ENCODE measurements around the gene EHD3. TPM values are rescaled to one million over a fixed set of nuclear protein-coding genes. Genes with fewer than 3 reads are reported as not detected.
A peak's percentile ranks its signal among the peaks of the same experiment; 100 is the strongest.

The EHD3 gene
- 1 to 10 TPM; 1.1 TPM for total RNA-seq

- H3K36me3 Mint-ChIP-seq (ENCODE audit: low read depth) = no peaks in the 10 kb centered on the region
- peaks cover 5% of the 10 kb centered on the region for H3K4me1 Mint-ChIP-seq
- H3K27ac Mint-ChIP-seq = peak within 1 kb of the TSS; percentile 61
- no peaks in the 10 kb centered on the region for H3K27me3 Mint-ChIP-seq
- no peaks in the 10 kb centered on the region for H3K9me3 Mint-ChIP-seq
- ATAC-seq (replicated peaks) = peak; percentile 99
- H3K4me3 Mint-ChIP-seq = peak within 1 kb of the TSS; percentile 74
Observed at GRCh38 chr2:31233741-31234682, at the start of gene EHD3. TSS of gene EHD3 (plus strand) at chr2:31234152. CDS start at chr2:31234622, 470 bp downstream.

GRCh38 chr2:31187166-31187565, 46.8 kb upstream of the EHD3 start:
- H3K27me3 Mint-ChIP-seq = peaks cover 2% of the 10 kb centered on the region
- H3K36me3 Mint-ChIP-seq (ENCODE audit: low read depth) = no peaks in the 10 kb centered on the region
- H3K4me1 Mint-ChIP-seq = no peaks in the 10 kb centered on the region
- ATAC-seq (replicated peaks) = no peak
- no peak overlapping the region for H3K27ac Mint-ChIP-seq
- no peak overlapping the region for H3K4me3 Mint-ChIP-seq
- no peaks in the 10 kb centered on the region for H3K9me3 Mint-ChIP-seq

GRCh38 chr2:31188131-31188530, 45.8 kb upstream of the EHD3 start:
- ATAC-seq (replicated peaks) = no peak
- Mint-ChIP-seq H3K9me3 (no peaks in the 10 kb centered on the region), H3K27ac (no peak overlapping the region), H3K4me1 (no peaks in the 10 kb centered on the region), H3K27me3 (peaks cover 2% of the 10 kb centered on the region), H3K4me3 (no peak overlapping the region), H3K36me3 (ENCODE audit: low read depth) (no peaks in the 10 kb centered on the region)

DNA sequence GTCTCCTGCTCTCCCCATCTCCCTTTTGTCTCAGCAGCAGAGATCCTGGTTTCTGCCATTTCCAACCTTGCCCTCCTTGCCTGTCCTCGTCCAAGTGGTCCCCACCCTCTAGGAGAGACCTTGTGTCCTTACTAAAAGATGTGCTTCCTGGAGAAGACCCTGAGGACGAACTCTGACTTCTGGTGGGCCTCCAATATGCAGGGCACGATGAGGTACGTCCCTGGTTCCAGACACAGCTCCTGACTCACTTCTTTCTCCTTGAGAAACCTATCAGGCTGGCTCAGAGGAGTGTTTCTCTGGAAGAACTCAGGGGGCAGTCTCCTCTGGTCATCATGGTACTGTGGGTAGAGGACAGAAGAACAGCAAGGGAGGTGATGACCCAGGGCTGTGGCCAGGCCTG, 44.8 kb upstream of the EHD3 start:
- Mint-ChIP-seq H3K4me3 (no peak overlapping the region), H3K36me3 (ENCODE audit: low read depth) (no peaks in the 10 kb centered on the region), H3K27me3 (peaks cover 2% of the 10 kb centered on the region), H3K4me1 (no peaks in the 10 kb centered on the region), H3K27ac (no peak overlapping the region), H3K9me3 (no peaks in the 10 kb centered on the region)
- no peak for ATAC-seq (replicated peaks)

DNA sequence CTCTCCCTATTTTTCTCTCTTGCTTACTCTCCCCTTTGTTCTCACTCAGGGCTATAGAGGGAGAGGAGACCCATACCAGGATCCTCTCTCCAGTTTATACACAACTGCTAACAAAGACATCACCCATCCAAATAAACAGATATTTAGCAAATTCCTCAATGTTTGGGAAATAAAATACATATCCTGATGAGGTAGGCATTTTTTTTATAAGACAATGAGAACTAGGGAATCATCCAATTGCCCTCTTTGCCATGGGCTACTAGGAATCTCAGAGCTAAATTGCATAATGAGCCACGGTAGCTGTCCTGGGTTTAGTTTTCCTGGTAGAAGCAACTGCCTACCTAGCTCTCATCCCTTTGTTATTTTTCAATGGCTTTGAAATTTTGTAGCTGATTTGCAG, 43.8 kb upstream of the EHD3 start:
- Mint-ChIP-seq H3K9me3 (no peaks in the 10 kb centered on the region), H3K27ac (no peak overlapping the region), H3K27me3 (peaks cover 2% of the 10 kb centered on the region), H3K4me1 (no peaks in the 10 kb centered on the region), H3K4me3 (no peak overlapping the region), H3K36me3 (ENCODE audit: low read depth) (no peaks in the 10 kb centered on the region)
- ATAC-seq (replicated peaks) = no peak

DNA sequence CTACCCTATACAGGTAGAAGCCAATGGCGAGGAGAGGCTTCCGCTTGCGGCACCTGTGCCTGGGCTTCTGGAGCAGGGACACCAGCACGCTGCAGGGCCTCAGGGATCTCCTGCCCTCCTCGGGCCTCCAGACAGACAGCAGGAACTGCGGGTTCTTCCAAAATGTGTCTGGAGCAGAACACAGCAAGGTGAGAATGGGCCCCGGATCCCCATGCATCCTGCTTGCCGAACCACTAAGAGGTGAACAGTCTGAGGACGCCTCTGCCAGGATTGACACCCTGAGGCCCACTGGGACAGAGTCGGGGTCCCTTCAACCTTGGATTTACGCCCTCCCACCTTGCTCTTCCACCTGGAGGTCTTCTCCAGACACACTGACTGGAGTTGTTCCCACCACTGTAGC, 42.0 kb upstream of the EHD3 start:
- no peaks in the 10 kb centered on the region for H3K9me3 Mint-ChIP-seq
- H3K27ac Mint-ChIP-seq = no peak overlapping the region
- no peaks in the 10 kb centered on the region for H3K4me1 Mint-ChIP-seq
- ATAC-seq (replicated peaks) = no peak
- no peak overlapping the region for H3K4me3 Mint-ChIP-seq
- H3K36me3 Mint-ChIP-seq (ENCODE audit: low read depth) = no peaks in the 10 kb centered on the region
- peaks cover 2% of the 10 kb centered on the region for H3K27me3 Mint-ChIP-seq

DNA sequence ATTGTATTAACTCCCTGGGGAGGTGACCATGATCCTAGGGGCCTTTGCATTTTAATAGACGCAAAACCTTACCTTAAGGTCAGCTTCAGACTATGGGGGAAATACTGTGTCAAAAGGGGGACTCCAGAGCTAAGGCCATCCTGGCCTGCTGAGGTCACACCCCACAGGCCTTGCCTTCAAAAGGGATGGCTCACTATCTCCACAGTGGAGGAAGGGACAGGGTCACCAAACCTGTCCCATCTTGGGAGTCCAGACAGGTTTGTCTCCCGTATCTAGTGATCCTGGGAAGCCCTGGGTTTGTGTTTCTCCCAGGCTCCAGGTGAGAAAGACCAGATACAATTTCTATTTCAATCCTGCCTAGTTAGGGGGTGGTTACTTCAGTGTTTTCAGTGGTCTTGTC, 41.6 kb upstream of the EHD3 start:
- peaks cover 2% of the 10 kb centered on the region for H3K27me3 Mint-ChIP-seq
- no peak overlapping the region for H3K27ac Mint-ChIP-seq
- no peak for ATAC-seq (replicated peaks)
- H3K36me3 Mint-ChIP-seq (ENCODE audit: low read depth) = no peaks in the 10 kb centered on the region
- H3K4me1 Mint-ChIP-seq = no peaks in the 10 kb centered on the region
- H3K9me3 Mint-ChIP-seq = no peaks in the 10 kb centered on the region
- no peak overlapping the region for H3K4me3 Mint-ChIP-seq

DNA sequence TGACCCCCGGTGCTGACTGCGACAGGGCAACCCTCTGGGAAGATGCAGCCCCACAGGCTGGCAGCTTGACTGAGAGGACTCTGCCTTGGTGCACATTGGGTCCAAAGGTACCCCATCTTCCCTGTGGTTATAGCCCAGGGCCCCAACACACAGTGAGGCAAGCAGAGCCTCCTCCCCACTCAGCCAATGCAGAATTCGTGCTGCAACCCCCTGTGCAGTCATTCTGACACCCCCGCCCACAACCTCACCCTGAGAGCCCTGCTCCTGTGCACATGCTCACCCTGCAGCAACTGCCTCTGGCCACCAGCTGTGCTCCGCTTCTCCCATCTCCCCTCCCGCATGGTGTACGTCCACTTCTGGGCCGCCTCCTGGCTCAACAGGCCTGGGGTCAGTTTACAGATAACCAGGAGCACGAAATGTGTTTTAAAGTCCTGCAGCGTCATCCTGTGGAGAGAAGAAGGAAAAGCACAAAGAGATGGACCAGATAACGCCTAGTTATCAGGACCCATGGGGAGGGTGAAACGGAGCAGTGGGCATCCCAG, 41.0 kb upstream of the EHD3 start:
- no peak for ATAC-seq (replicated peaks)
- Mint-ChIP-seq H3K4me1 (no peaks in the 10 kb centered on the region), H3K4me3 (no peak overlapping the region), H3K27ac (no peak overlapping the region), H3K9me3 (no peaks in the 10 kb centered on the region), H3K36me3 (ENCODE audit: low read depth) (no peaks in the 10 kb centered on the region), H3K27me3 (no peaks in the 10 kb centered on the region)

DNA sequence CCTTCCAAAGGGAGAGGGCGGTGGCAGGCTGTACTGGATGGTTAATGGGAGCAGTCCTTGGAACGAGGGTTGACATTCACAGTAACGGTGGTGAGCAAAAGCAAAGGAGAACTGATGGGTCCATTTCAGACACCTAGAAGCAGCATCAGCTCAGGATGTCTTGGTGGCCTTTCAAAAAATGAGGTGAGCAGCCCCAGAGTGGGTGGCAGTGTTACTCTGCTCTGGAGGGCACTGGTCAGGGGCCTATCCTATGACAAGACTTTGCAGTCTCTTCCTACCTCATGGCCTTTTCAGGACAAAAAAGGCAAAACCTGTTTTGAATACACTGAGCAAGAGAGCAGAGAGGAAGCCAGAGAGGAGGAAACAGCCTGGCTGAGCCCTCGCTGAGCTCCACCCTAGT, 40.1 kb upstream of the EHD3 start:
- H3K27ac Mint-ChIP-seq = no peak overlapping the region
- H3K4me1 Mint-ChIP-seq = no peaks in the 10 kb centered on the region
- H3K4me3 Mint-ChIP-seq = no peak overlapping the region
- ATAC-seq (replicated peaks) = no peak
- H3K27me3 Mint-ChIP-seq = no peaks in the 10 kb centered on the region
- peaks cover 2% of the 10 kb centered on the region for H3K9me3 Mint-ChIP-seq
- no peaks in the 10 kb centered on the region for H3K36me3 Mint-ChIP-seq (ENCODE audit: low read depth)

- Mint-ChIP-seq H3K36me3 (ENCODE audit: low read depth) (no peaks in the 10 kb centered on the region), H3K27ac (no peak overlapping the region), H3K4me1 (no peaks in the 10 kb centered on the region), H3K27me3 (no peaks in the 10 kb centered on the region), H3K4me3 (no peak overlapping the region), H3K9me3 (peaks cover 5% of the 10 kb centered on the region)
- ATAC-seq (replicated peaks) = no peak
Observed at GRCh38 chr2:31196622-31197021, 37.3 kb upstream of the EHD3 start.

DNA sequence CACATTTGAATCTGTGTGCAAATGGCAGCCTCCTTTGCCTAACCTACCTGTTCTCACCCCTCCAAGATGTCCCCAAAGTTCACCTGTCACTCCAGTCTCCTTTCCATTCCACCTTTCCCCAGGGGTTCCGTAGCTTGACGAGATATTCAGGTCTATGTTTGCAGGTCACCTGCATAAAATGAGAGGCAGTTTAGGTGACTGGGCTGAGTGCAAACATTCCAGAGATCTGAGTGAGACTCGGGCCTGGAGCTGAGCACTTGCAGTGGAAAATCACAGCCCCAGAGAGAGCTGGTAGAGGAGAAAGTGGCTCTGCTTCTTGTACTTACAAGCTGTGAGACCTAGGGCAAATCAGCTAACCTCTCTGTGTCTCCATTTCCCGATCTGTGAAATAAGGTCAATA, 36.8 kb upstream of the EHD3 start:
- peaks cover 5% of the 10 kb centered on the region for H3K9me3 Mint-ChIP-seq
- no peak overlapping the region for H3K27ac Mint-ChIP-seq
- H3K36me3 Mint-ChIP-seq (ENCODE audit: low read depth) = no peaks in the 10 kb centered on the region
- no peaks in the 10 kb centered on the region for H3K27me3 Mint-ChIP-seq
- H3K4me3 Mint-ChIP-seq = no peak overlapping the region
- no peak for ATAC-seq (replicated peaks)
- H3K4me1 Mint-ChIP-seq = no peaks in the 10 kb centered on the region

DNA sequence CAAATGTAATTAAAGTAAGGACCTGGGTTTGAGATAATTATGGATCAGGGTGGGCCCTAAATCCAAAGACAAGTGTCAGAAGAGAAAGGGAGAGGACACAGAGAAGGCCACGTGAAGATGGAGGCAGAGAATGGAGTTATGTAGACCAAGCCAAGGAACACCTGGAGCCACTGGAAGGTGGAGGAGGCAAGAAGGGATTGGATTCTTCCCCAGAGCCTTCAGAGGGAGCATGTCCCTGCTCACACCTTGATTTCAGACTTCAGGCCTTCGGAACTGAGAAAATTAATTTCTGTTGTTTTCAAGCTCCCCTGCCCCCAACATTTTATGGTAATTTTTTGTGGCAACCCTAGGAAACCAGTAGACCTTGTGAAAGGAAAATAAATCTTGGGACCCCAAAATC, 36.3 kb upstream of the EHD3 start:
- no peak for ATAC-seq (replicated peaks)
- H3K4me1 Mint-ChIP-seq = no peaks in the 10 kb centered on the region
- H3K36me3 Mint-ChIP-seq (ENCODE audit: low read depth) = no peaks in the 10 kb centered on the region
- peaks cover 5% of the 10 kb centered on the region for H3K9me3 Mint-ChIP-seq
- no peaks in the 10 kb centered on the region for H3K27me3 Mint-ChIP-seq
- no peak overlapping the region for H3K4me3 Mint-ChIP-seq
- no peak overlapping the region for H3K27ac Mint-ChIP-seq

GRCh38 chr2:31199206-31199605, 34.7 kb upstream of the EHD3 start:
- Mint-ChIP-seq H3K27ac (no peak overlapping the region), H3K36me3 (ENCODE audit: low read depth) (no peaks in the 10 kb centered on the region), H3K4me3 (no peak overlapping the region), H3K9me3 (peaks cover 5% of the 10 kb centered on the region), H3K4me1 (no peaks in the 10 kb centered on the region), H3K27me3 (no peaks in the 10 kb centered on the region)
- no peak for ATAC-seq (replicated peaks)

GRCh38 chr2:31200972-31201371, 33.0 kb upstream of the EHD3 start:
- H3K9me3 Mint-ChIP-seq = peaks cover 5% of the 10 kb centered on the region

DNA sequence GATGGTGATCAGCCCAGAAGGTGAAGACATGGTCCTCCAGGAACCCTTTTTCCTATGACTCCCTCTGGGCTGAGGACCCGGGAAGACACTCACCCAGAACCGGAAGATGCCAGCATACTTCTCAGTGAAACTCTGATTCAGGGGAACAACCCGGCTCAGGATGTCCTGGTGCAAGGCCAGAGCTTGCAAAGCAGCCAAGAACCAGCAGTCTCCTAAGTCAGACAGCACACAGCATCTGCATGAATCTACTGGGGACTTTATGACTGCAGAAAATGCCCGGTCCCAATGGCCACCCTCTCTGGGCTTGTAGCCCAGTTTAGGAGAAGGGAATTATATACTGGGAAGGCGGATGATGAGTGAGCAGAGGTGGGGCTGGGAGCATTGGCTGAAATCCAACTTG, 31.9 kb upstream of the EHD3 start:
- peaks cover 3% of the 10 kb centered on the region for H3K27me3 Mint-ChIP-seq
- H3K9me3 Mint-ChIP-seq = peaks cover 5% of the 10 kb centered on the region
- no peaks in the 10 kb centered on the region for H3K4me1 Mint-ChIP-seq
- no peak for ATAC-seq (replicated peaks)
- H3K4me3 Mint-ChIP-seq = no peak overlapping the region
- H3K27ac Mint-ChIP-seq = no peak overlapping the region
- no peaks in the 10 kb centered on the region for H3K36me3 Mint-ChIP-seq (ENCODE audit: low read depth)

More at GRCh38 chr2:31200972-31201371, 33.0 kb upstream of the EHD3 start:
- Mint-ChIP-seq H3K36me3 (ENCODE audit: low read depth) (no peaks in the 10 kb centered on the region), H3K27me3 (no peaks in the 10 kb centered on the region), H3K27ac (no peak overlapping the region), H3K4me3 (no peak overlapping the region), H3K4me1 (no peaks in the 10 kb centered on the region)
- no peak for ATAC-seq (replicated peaks)

All from activated T-helper 17 cell treated with anti-CD3 and anti-CD28 coated beads, Interleukin-2, amount 50 U/mL, for 72 hours (primary cell).